Measurements from ENCODE around the gene ILDR2. TPM values are rescaled to one million over a fixed set of nuclear protein-coding genes. Genes with fewer than 3 reads are reported as not detected.

Gene ILDR2
- total and polyA plus RNA-seq, 4 donors: 0.42 to 0.66 TPM; not detected in 2

GRCh38 chr1:166939741-166940375 is 35.5 kb downstream of the ILDR2 start:
- Histone ChIP-seq H3K27me3 (ENCODE audit: control insufficient read depth in 1 of 2, insufficient read depth in 2 of 2, low read length in 1 of 2) (no peaks in the 10 kb centered on the region), H3K36me3 (ENCODE audit: control insufficient read depth in 1 of 2, insufficient read depth in 2 of 2, low read length in 1 of 2) (no peaks in the 10 kb centered on the region), H3K27ac (ENCODE audit: low read depth in 1 of 2, low read length in 2 of 2) (no peak overlapping the region), H3K4me1 (ENCODE audit: control insufficient read depth in 1 of 2, insufficient read depth in 2 of 2, low read length in 2 of 2) (no peaks in the 10 kb centered on the region), H3K4me3 (ENCODE audit: low read length in 2 of 2) (no peak overlapping the region), H3K9me3 (ENCODE audit: control insufficient read depth, low read length) (no peaks in the 10 kb centered on the region)
- intact Hi-C loops (cut with DNase I): no loop called here
- ATAC-seq (ENCODE audit: low FRiP score): no peak
- 91 to 95% methylated on average over 5 of the region's 5 CpGs for WGBS, 2 donors
- no peak for DNase-seq

GRCh38 chr1:166937962-166938361 is 37.4 kb downstream of the ILDR2 start:
- no peak overlapping the region for H3K27ac ChIP-seq (ENCODE audit: low read depth in 1 of 2, low read length in 2 of 2)
- intact Hi-C loops (cut with DNase I): no loop called here
- no peak for ATAC-seq (ENCODE audit: low FRiP score)

GRCh38 chr1:166937329-166937728 is 38.0 kb downstream of the ILDR2 start:
- H3K36me3 ChIP-seq (ENCODE audit: control insufficient read depth in 1 of 2, insufficient read depth in 2 of 2, low read length in 1 of 2): no peaks in the 10 kb centered on the region
- 73 to 74% methylated on average over 4 of the region's 4 CpGs for WGBS, 2 donors
- no peak for ATAC-seq (ENCODE audit: low FRiP score)

More at GRCh38 chr1:166937962-166938361, 37.4 kb downstream of the ILDR2 start:
- no peak for DNase-seq
- H3K36me3 ChIP-seq (ENCODE audit: control insufficient read depth in 1 of 2, insufficient read depth in 2 of 2, low read length in 1 of 2): no peaks in the 10 kb centered on the region
- no peak overlapping the region for H3K4me3 ChIP-seq (ENCODE audit: low read length in 2 of 2)
- 93 to 95% methylated on average over 2 of the region's 2 CpGs for WGBS, 2 donors
- H3K4me1 ChIP-seq (ENCODE audit: control insufficient read depth in 1 of 2, insufficient read depth in 2 of 2, low read length in 2 of 2): no peaks in the 10 kb centered on the region
- H3K27me3 ChIP-seq (ENCODE audit: control insufficient read depth in 1 of 2, insufficient read depth in 2 of 2, low read length in 1 of 2): no peaks in the 10 kb centered on the region
- no peaks in the 10 kb centered on the region for H3K9me3 ChIP-seq (ENCODE audit: control insufficient read depth, low read length)

GRCh38 chr1:166933633-166934032 is 41.7 kb downstream of the ILDR2 start:
- no peak for DNase-seq
- WGBS, 2 donors: 81 to 84% methylated on average over 1 of the region's 1 CpG
- ATAC-seq (ENCODE audit: low FRiP score): no peak
- Histone ChIP-seq H3K4me1 (ENCODE audit: control insufficient read depth in 1 of 2, insufficient read depth in 2 of 2, low read length in 2 of 2) (no peaks in the 10 kb centered on the region), H3K4me3 (ENCODE audit: low read length in 2 of 2) (no peak overlapping the region), H3K36me3 (ENCODE audit: control insufficient read depth in 1 of 2, insufficient read depth in 2 of 2, low read length in 1 of 2) (no peaks in the 10 kb centered on the region), H3K27me3 (ENCODE audit: control insufficient read depth in 1 of 2, insufficient read depth in 2 of 2, low read length in 1 of 2) (no peaks in the 10 kb centered on the region), H3K27ac (ENCODE audit: low read depth in 1 of 2, low read length in 2 of 2) (no peak overlapping the region), H3K9me3 (ENCODE audit: control insufficient read depth, low read length) (no peaks in the 10 kb centered on the region)
- intact Hi-C loops (cut with DNase I): no loop called here

More at GRCh38 chr1:166937329-166937728, 38.0 kb downstream of the ILDR2 start:
- H3K4me3 ChIP-seq (ENCODE audit: low read length in 2 of 2): no peak overlapping the region
- H3K27me3 ChIP-seq (ENCODE audit: control insufficient read depth in 1 of 2, insufficient read depth in 2 of 2, low read length in 1 of 2): no peaks in the 10 kb centered on the region
- intact Hi-C loops (cut with DNase I): no loop called here
- no peaks in the 10 kb centered on the region for H3K4me1 ChIP-seq (ENCODE audit: control insufficient read depth in 1 of 2, insufficient read depth in 2 of 2, low read length in 2 of 2)
- no peaks in the 10 kb centered on the region for H3K9me3 ChIP-seq (ENCODE audit: control insufficient read depth, low read length)
- DNase-seq: no peak
- H3K27ac ChIP-seq (ENCODE audit: low read depth in 1 of 2, low read length in 2 of 2): no peak overlapping the region

- Histone ChIP-seq H3K4me3 (ENCODE audit: low read length in 2 of 2) (no peak overlapping the region), H3K9me3 (ENCODE audit: control insufficient read depth, low read length) (no peaks in the 10 kb centered on the region), H3K36me3 (ENCODE audit: control insufficient read depth in 1 of 2, insufficient read depth in 2 of 2, low read length in 1 of 2) (no peaks in the 10 kb centered on the region), H3K27ac (ENCODE audit: low read depth in 1 of 2, low read length in 2 of 2) (no peak overlapping the region), H3K27me3 (ENCODE audit: control insufficient read depth in 1 of 2, insufficient read depth in 2 of 2, low read length in 1 of 2) (no peaks in the 10 kb centered on the region), H3K4me1 (ENCODE audit: control insufficient read depth in 1 of 2, insufficient read depth in 2 of 2, low read length in 2 of 2) (no peaks in the 10 kb centered on the region)
- DNase-seq: no peak
- intact Hi-C loops (cut with DNase I): no loop called here
- no peak for ATAC-seq (ENCODE audit: low FRiP score)
Observed at GRCh38 chr1:166933140-166933539, 42.2 kb downstream of the ILDR2 start.

GRCh38 chr1:166929911-166930310 is 45.4 kb downstream of the ILDR2 start:
- intact Hi-C loops (cut with DNase I): no loop called here
- WGBS, 2 donors: 74 to 93% methylated on average over 1 of the region's 1 CpG

GRCh38 chr1:166927701-166928100 is 47.6 kb downstream of the ILDR2 start:
- H3K9me3 ChIP-seq (ENCODE audit: control insufficient read depth, low read length): peaks cover 1% of the 10 kb centered on the region
- no peak for DNase-seq
- H3K27me3 ChIP-seq (ENCODE audit: control insufficient read depth in 1 of 2, insufficient read depth in 2 of 2, low read length in 1 of 2): no peaks in the 10 kb centered on the region
- 82 to 87% methylated on average over 2 of the region's 2 CpGs for WGBS, 2 donors
- no peaks in the 10 kb centered on the region for H3K4me1 ChIP-seq (ENCODE audit: control insufficient read depth in 1 of 2, insufficient read depth in 2 of 2, low read length in 2 of 2)
- H3K27ac ChIP-seq (ENCODE audit: low read depth in 1 of 2, low read length in 2 of 2): no peak overlapping the region
- no peak for ATAC-seq (ENCODE audit: low FRiP score)
- H3K4me3 ChIP-seq (ENCODE audit: low read length in 2 of 2): no peak overlapping the region
- no peaks in the 10 kb centered on the region for H3K36me3 ChIP-seq (ENCODE audit: control insufficient read depth in 1 of 2, insufficient read depth in 2 of 2, low read length in 1 of 2)
- intact Hi-C loops (cut with DNase I): no loop called here

More at GRCh38 chr1:166929911-166930310, 45.4 kb downstream of the ILDR2 start:
- Histone ChIP-seq H3K9me3 (ENCODE audit: control insufficient read depth, low read length) (peaks cover 1% of the 10 kb centered on the region), H3K27me3 (ENCODE audit: control insufficient read depth in 1 of 2, insufficient read depth in 2 of 2, low read length in 1 of 2) (no peaks in the 10 kb centered on the region), H3K4me3 (ENCODE audit: low read length in 2 of 2) (no peak overlapping the region), H3K36me3 (ENCODE audit: control insufficient read depth in 1 of 2, insufficient read depth in 2 of 2, low read length in 1 of 2) (no peaks in the 10 kb centered on the region), H3K27ac (ENCODE audit: low read depth in 1 of 2, low read length in 2 of 2) (no peak overlapping the region), H3K4me1 (ENCODE audit: control insufficient read depth in 1 of 2, insufficient read depth in 2 of 2, low read length in 2 of 2) (no peaks in the 10 kb centered on the region)
- DNase-seq (no peak), ATAC-seq (ENCODE audit: low FRiP score) (no peak)

GRCh38 chr1:166925810-166926478 is 49.4 kb downstream of the ILDR2 start:
- H3K4me1 ChIP-seq (ENCODE audit: control insufficient read depth in 1 of 2, insufficient read depth in 2 of 2, low read length in 2 of 2): no peaks in the 10 kb centered on the region
- intact Hi-C loops (cut with DNase I): no loop called here
- no peaks in the 10 kb centered on the region for H3K27me3 ChIP-seq (ENCODE audit: control insufficient read depth in 1 of 2, insufficient read depth in 2 of 2, low read length in 1 of 2)
- 74 to 75% methylated on average over 8 of the region's 8 CpGs for WGBS, 2 donors
- no peak for ATAC-seq (ENCODE audit: low FRiP score)
- no peak overlapping the region for H3K4me3 ChIP-seq (ENCODE audit: low read length in 2 of 2)
- peaks cover 1% of the 10 kb centered on the region for H3K9me3 ChIP-seq (ENCODE audit: control insufficient read depth, low read length)
- DNase-seq: no peak
- no peak overlapping the region for H3K27ac ChIP-seq (ENCODE audit: low read depth in 1 of 2, low read length in 2 of 2)
- no peaks in the 10 kb centered on the region for H3K36me3 ChIP-seq (ENCODE audit: control insufficient read depth in 1 of 2, insufficient read depth in 2 of 2, low read length in 1 of 2)
